ENCODE results near the gene ZNF789.

Gene ZNF789

GRCh38 chr7:99505324-99505662, 32.6 kb downstream of the ZNF789 start:
- Histone ChIP-seq H3K4me2 (ENCODE audit: low read length) (peak overlapping the region; percentile 86), H3K4me1 (peaks cover 3% of the 10 kb centered on the region), H2AFZ (peak overlapping the region; percentile 99), H3K4me3 (ENCODE audit: low read depth, low read length) (peak overlapping the region; percentile 97), H3K27me3 (ENCODE audit: control insufficient read depth, insufficient read depth, low read length) (no peaks in the 10 kb centered on the region), H3K27ac (peak overlapping the region; percentile 92), H3K9ac (peak overlapping the region; percentile 55), H3K9me3 (ENCODE audit: control insufficient read depth, low read length) (no peaks in the 10 kb centered on the region), H3K36me3 (ENCODE audit: control insufficient read depth, insufficient read depth, low read length) (no peaks in the 10 kb centered on the region), H3K79me2 (peaks cover 16% of the 10 kb centered on the region)
- TF ChIP-seq CTCF (IDR thresholded peaks at IDR 0.05) = no peak

- H3K4me2 ChIP-seq (ENCODE audit: low read length) = no peak overlapping the region
- no peaks in the 10 kb centered on the region for H3K36me3 ChIP-seq (ENCODE audit: control insufficient read depth, insufficient read depth, low read length)
- no peak overlapping the region for H3K9ac ChIP-seq
- H3K4me1 ChIP-seq = no peaks in the 10 kb centered on the region
- H3K27me3 ChIP-seq (ENCODE audit: control insufficient read depth, insufficient read depth, low read length) = no peaks in the 10 kb centered on the region
- no peak for TF ChIP-seq CTCF (IDR thresholded peaks at IDR 0.05)
- H3K9me3 ChIP-seq (ENCODE audit: control insufficient read depth, low read length) = no peaks in the 10 kb centered on the region
- peaks cover 20% of the 10 kb centered on the region for H3K79me2 ChIP-seq
- H3K4me3 ChIP-seq (ENCODE audit: low read depth, low read length) = no peak overlapping the region
- no peak overlapping the region for H3K27ac ChIP-seq
- no peak overlapping the region for H2AFZ ChIP-seq
Measured at GRCh38 chr7:99514050-99514449, 41.4 kb downstream of the ZNF789 start.

GRCh38 chr7:99521399-99521798, 48.7 kb downstream of the ZNF789 start:
- no peaks in the 10 kb centered on the region for H3K79me2 ChIP-seq

GRCh38 chr7:99525713-99526440, 53.2 kb downstream of the ZNF789 start:
- H3K27ac ChIP-seq = no peak overlapping the region
- no peak overlapping the region for H3K4me2 ChIP-seq (ENCODE audit: low read length)
- H3K79me2 ChIP-seq = no peaks in the 10 kb centered on the region
- no peak for TF ChIP-seq CTCF (IDR thresholded peaks at IDR 0.05)
- H3K4me3 ChIP-seq (ENCODE audit: low read depth, low read length) = no peak overlapping the region
- H3K4me1 ChIP-seq = no peaks in the 10 kb centered on the region
- H3K36me3 ChIP-seq (ENCODE audit: control insufficient read depth, insufficient read depth, low read length) = no peaks in the 10 kb centered on the region
- H3K9ac ChIP-seq = no peak overlapping the region
- no peak overlapping the region for H2AFZ ChIP-seq
- no peaks in the 10 kb centered on the region for H3K9me3 ChIP-seq (ENCODE audit: control insufficient read depth, low read length)
- no peaks in the 10 kb centered on the region for H3K27me3 ChIP-seq (ENCODE audit: control insufficient read depth, insufficient read depth, low read length)

More at GRCh38 chr7:99521399-99521798, 48.7 kb downstream of the ZNF789 start:
- Histone ChIP-seq H3K27ac (no peak overlapping the region), H3K4me2 (ENCODE audit: low read length) (no peak overlapping the region), H3K9ac (no peak overlapping the region), H2AFZ (no peak overlapping the region), H3K36me3 (ENCODE audit: control insufficient read depth, insufficient read depth, low read length) (no peaks in the 10 kb centered on the region), H3K27me3 (ENCODE audit: control insufficient read depth, insufficient read depth, low read length) (no peaks in the 10 kb centered on the region), H3K4me3 (ENCODE audit: low read depth, low read length) (no peak overlapping the region), H3K4me1 (no peaks in the 10 kb centered on the region), H3K9me3 (ENCODE audit: control insufficient read depth, low read length) (no peaks in the 10 kb centered on the region)
- no peak for TF ChIP-seq CTCF (IDR thresholded peaks at IDR 0.05)

- Histone ChIP-seq H3K27ac (no peak overlapping the region), H2AFZ (no peak overlapping the region), H3K79me2 (peaks cover 13% of the 10 kb centered on the region), H3K4me3 (ENCODE audit: low read depth, low read length) (no peak overlapping the region), H3K4me1 (no peaks in the 10 kb centered on the region), H3K4me2 (ENCODE audit: low read length) (no peak overlapping the region), H3K27me3 (ENCODE audit: control insufficient read depth, insufficient read depth, low read length) (no peaks in the 10 kb centered on the region), H3K36me3 (ENCODE audit: control insufficient read depth, insufficient read depth, low read length) (peaks cover 13% of the 10 kb centered on the region), H3K9ac (no peak overlapping the region), H3K9me3 (ENCODE audit: control insufficient read depth, low read length) (peaks cover 7% of the 10 kb centered on the region)
- TF ChIP-seq CTCF (IDR thresholded peaks at IDR 0.05) = no peak
Measured at GRCh38 chr7:99531354-99531765, 58.7 kb downstream of the ZNF789 start.

All from parathyroid adenoma (tissue), 2 donors.